Liver (tissue), 9 donors: Measurements from ENCODE around the gene PPP2R5C. TPM values are rescaled to one million over a fixed set of nuclear protein-coding genes. Genes with fewer than 3 reads are reported as not detected.

Experiments
- DNase-seq: peaks from one replicate; pipeline ENCODE4 v3.0.0-alpha.2; 2017; ENCODE audit warnings: low spot score
- H3K27ac ChIP-seq, 2 donors: one replicate each; pipeline ENCODE4 v1.7.0; 2013; ENCODE audit warnings: inconsistent platforms in 2 of 2, low read length in 2 of 2, control low read depth in 1 of 2, low read depth in 1 of 2, mild to moderate bottlenecking in 1 of 2
- H3K27me3 ChIP-seq, 4 donors: one replicate each; pipeline versions ENCODE4 v1.6.1 to v1.7.0; 2013; ENCODE audit warnings: low read length in 3 of 4, inconsistent platforms in 1 of 4, mild to moderate bottlenecking in 1 of 4, moderate library complexity in 1 of 4; ENCODE audit not compliant: control insufficient read depth in 4 of 4, insufficient read depth in 4 of 4
- H3K36me3 ChIP-seq, 4 donors: one replicate each; pipeline versions ENCODE4 v1.6.1 to v1.7.0; 2013; ENCODE audit warnings: low read length in 3 of 4, mild to moderate bottlenecking in 3 of 4, low read depth in 1 of 4, moderate library complexity in 1 of 4; ENCODE audit not compliant: control insufficient read depth in 4 of 4, insufficient read depth in 3 of 4
- H3K4me1 ChIP-seq, 4 donors: one replicate each; pipeline versions ENCODE4 v1.6.1 to v1.7.0; 2013; ENCODE audit warnings: low read length in 3 of 4, mild to moderate bottlenecking in 3 of 4, moderate library complexity in 1 of 4; ENCODE audit not compliant: control insufficient read depth in 4 of 4, insufficient read depth in 4 of 4
- H3K4me3 ChIP-seq, 3 donors: one replicate each; pipeline versions ENCODE4 v1.6.1 to v1.7.0; 2013; ENCODE audit warnings: low read length in 3 of 3, control low read depth in 1 of 3, low read depth in 1 of 3, mild to moderate bottlenecking in 1 of 3
- H3K9ac ChIP-seq, 2 donors: one replicate each; pipeline ENCODE4 v1.7.0; 2013; ENCODE audit warnings: low read length in 2 of 2, mild to moderate bottlenecking in 2 of 2, moderate library complexity in 2 of 2, control low read depth in 1 of 2, low read depth in 1 of 2
- H3K9me3 ChIP-seq, 4 donors: one replicate each; pipeline versions ENCODE4 v1.6.1 to v1.7.0; 2013; ENCODE audit warnings: low read length in 3 of 4; ENCODE audit not compliant: control insufficient read depth in 4 of 4
- CTCF ChIP-seq: fragments of 150-350 bp; IDR thresholded peaks from 2 replicates; pipeline ENCODE4 v1.5.1; 2017; ENCODE audit warnings: improper control_type of control experiment, low read depth, low read length; ENCODE audit not compliant: missing input control
- EGR1 ChIP-seq, 2 donors: IDR thresholded peaks; 2 replicates each; pipeline ENCODE4 v1.6.1; 2016 to 2018; ENCODE audit warnings: antibody characterized with exemption in 2 of 2, low read depth in 2 of 2
- FOXA1 ChIP-seq: IDR thresholded peaks from 2 replicates; pipeline ENCODE4 v1.6.1; 2016; ENCODE audit warnings: antibody characterized with exemption
- FOXA2 ChIP-seq: IDR thresholded peaks from 2 replicates; pipeline ENCODE4 v1.6.1; 2016; ENCODE audit warnings: antibody characterized with exemption
- GABPA ChIP-seq, 2 donors: IDR thresholded peaks in 1 of 2; conservative IDR thresholded peaks in 1 of 2; 2 replicates each; pipeline ENCODE4 v1.6.1; 2016; ENCODE audit warnings: antibody characterized with exemption in 2 of 2, mild to moderate bottlenecking in 1 of 2, moderate library complexity in 1 of 2
- HNF4A ChIP-seq, 2 donors: conservative IDR thresholded peaks; 2 replicates each; pipeline ENCODE4 v1.6.1; 2016; ENCODE audit warnings: antibody characterized with exemption in 2 of 2, mild to moderate bottlenecking in 2 of 2
- HNF4G ChIP-seq: IDR thresholded peaks from 2 replicates; pipeline ENCODE4 v1.6.1; 2016; ENCODE audit warnings: antibody characterized with exemption
- JUND ChIP-seq, 2 donors: IDR thresholded peaks; 2 replicates each; pipeline ENCODE4 v1.6.1; 2016; ENCODE audit warnings: antibody characterized with exemption in 2 of 2
- NR2F2 ChIP-seq: IDR thresholded peaks from 2 replicates; pipeline ENCODE4 v1.6.1; 2016; ENCODE audit warnings: antibody characterized with exemption
- RAD21 ChIP-seq, 2 donors: IDR thresholded peaks; 2 replicates each; pipeline ENCODE4 v1.6.1; 2016; ENCODE audit warnings: antibody characterized with exemption in 2 of 2, mild to moderate bottlenecking in 2 of 2
- RXRA ChIP-seq, 2 donors: IDR thresholded peaks; 2 replicates each; pipeline ENCODE4 v1.6.1; 2017 to 2018; ENCODE audit warnings: antibody characterized with exemption in 2 of 2, mild to moderate bottlenecking in 1 of 2
- SP1 ChIP-seq: IDR thresholded peaks from 2 replicates; pipeline ENCODE4 v1.6.1; 2018; ENCODE audit warnings: antibody characterized with exemption, mild to moderate bottlenecking
- TAF1 ChIP-seq: conservative IDR thresholded peaks from 2 replicates; pipeline ENCODE4 v1.6.1; 2016; ENCODE audit warnings: antibody characterized with exemption, mild to moderate bottlenecking
- YY1 ChIP-seq: IDR thresholded peaks from 2 replicates; pipeline ENCODE4 v1.6.1; 2016; ENCODE audit warnings: antibody characterized with exemption, mild to moderate bottlenecking
- WGBS: extraction: QIAGEN DNeasy Blood & Tissue Kit; methylation state at CpG from one replicate; pipeline ENCODE4 v1.1.7; 2013; 5-methylcytosine and 5-hydroxymethylcytosine counted together
- polyA plus RNA-seq, 2 donors: library from polyadenylated mRNA; stranded (reverse) in 1 of 2; unstranded in 1 of 2; fragments of 200-250 nt in 1 of 2; fragments of >200 nt in 1 of 2; fragmentation: Nextera tagmentation in 1 of 2; extraction: Ambion mirVana in 1 of 2; gene quantifications; one replicate each; pipeline versions ENCODE4 v1.2.1 to v1.2.3, GENCODE V29; 2013 to 2015
- total RNA-seq, 2 donors: library from RNA; depleted of rRNA; stranded (reverse); fragments of >200 nt; gene quantifications; one replicate each; pipeline ENCODE4 v1.2.3, GENCODE V29; 2014
- TF ChIP-seq, protein P1 (sequence below): IDR thresholded peaks from 2 replicates; pipeline ENCODE4 v1.6.1; 2016; ENCODE audit warnings: antibody characterized with exemption, mild to moderate bottlenecking
- TF ChIP-seq, protein P2 (sequence below): IDR thresholded peaks from 2 replicates; pipeline ENCODE4 v1.6.1; 2016; ENCODE audit warnings: antibody characterized with exemption
- donor health status: healthy.
- donor health status: healthy.
- donor health status: healthy.
- donor health status: healthy.
- donor health status: healthy.

The PPP2R5C gene
- total and polyA plus RNA-seq, 4 donors, result 33.5 to 52.3 (median 43.9) TPM

GRCh38 chr14:101781240-101782061 lies 19.9 kb downstream of the PPP2R5C start:
- 5% methylated on average over 67 of the region's 67 CpGs for WGBS
- Histone ChIP-seq H3K9ac (no peak overlapping the region), H3K36me3 (no peaks in the 10 kb centered on the region), H3K27me3 (peaks cover 0 to 2% (median 0%) of the 10 kb centered on the region in 4 donors), H3K4me1 (peaks cover 3 to 9% (median 5%) of the 10 kb centered on the region in 4 donors), H3K27ac (no peak overlapping the region), H3K9me3 (no peaks in the 10 kb centered on the region), H3K4me3 (peak overlapping the region; percentile 16 to 64 (median 32))
- TF ChIP-seq RXRA (IDR thresholded peaks at IDR 0.05), result no peak
- no peak for TF ChIP-seq JUND (IDR thresholded peaks at IDR 0.05)
- TF ChIP-seq HNF4A (conservative IDR thresholded peaks at IDR 0.05), result no peak
- TF ChIP-seq HNF4G, result no peak
- TF ChIP-seq, protein P1, sequence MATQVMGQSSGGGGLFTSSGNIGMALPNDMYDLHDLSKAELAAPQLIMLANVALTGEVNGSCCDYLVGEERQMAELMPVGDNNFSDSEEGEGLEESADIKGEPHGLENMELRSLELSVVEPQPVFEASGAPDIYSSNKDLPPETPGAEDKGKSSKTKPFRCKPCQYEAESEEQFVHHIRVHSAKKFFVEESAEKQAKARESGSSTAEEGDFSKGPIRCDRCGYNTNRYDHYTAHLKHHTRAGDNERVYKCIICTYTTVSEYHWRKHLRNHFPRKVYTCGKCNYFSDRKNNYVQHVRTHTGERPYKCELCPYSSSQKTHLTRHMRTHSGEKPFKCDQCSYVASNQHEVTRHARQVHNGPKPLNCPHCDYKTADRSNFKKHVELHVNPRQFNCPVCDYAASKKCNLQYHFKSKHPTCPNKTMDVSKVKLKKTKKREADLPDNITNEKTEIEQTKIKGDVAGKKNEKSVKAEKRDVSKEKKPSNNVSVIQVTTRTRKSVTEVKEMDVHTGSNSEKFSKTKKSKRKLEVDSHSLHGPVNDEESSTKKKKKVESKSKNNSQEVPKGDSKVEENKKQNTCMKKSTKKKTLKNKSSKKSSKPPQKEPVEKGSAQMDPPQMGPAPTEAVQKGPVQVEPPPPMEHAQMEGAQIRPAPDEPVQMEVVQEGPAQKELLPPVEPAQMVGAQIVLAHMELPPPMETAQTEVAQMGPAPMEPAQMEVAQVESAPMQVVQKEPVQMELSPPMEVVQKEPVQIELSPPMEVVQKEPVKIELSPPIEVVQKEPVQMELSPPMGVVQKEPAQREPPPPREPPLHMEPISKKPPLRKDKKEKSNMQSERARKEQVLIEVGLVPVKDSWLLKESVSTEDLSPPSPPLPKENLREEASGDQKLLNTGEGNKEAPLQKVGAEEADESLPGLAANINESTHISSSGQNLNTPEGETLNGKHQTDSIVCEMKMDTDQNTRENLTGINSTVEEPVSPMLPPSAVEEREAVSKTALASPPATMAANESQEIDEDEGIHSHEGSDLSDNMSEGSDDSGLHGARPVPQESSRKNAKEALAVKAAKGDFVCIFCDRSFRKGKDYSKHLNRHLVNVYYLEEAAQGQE, result no peak
- TF ChIP-seq GABPA (IDR thresholded peaks at IDR 0.05 in 1 of 2, conservative IDR thresholded peaks at IDR 0.05 in 1 of 2), result no peak
- no peak for TF ChIP-seq FOXA1
- no peak for TF ChIP-seq NR2F2
- no peak for TF ChIP-seq CTCF
- TF ChIP-seq SP1, result no peak
- TF ChIP-seq RAD21 (IDR thresholded peaks at IDR 0.05), result no peak
- TF ChIP-seq, protein P2, sequence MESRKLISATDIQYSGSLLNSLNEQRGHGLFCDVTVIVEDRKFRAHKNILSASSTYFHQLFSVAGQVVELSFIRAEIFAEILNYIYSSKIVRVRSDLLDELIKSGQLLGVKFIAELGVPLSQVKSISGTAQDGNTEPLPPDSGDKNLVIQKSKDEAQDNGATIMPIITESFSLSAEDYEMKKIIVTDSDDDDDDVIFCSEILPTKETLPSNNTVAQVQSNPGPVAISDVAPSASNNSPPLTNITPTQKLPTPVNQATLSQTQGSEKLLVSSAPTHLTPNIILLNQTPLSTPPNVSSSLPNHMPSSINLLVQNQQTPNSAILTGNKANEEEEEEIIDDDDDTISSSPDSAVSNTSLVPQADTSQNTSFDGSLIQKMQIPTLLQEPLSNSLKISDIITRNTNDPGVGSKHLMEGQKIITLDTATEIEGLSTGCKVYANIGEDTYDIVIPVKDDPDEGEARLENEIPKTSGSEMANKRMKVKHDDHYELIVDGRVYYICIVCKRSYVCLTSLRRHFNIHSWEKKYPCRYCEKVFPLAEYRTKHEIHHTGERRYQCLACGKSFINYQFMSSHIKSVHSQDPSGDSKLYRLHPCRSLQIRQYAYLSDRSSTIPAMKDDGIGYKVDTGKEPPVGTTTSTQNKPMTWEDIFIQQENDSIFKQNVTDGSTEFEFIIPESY, result no peak
- TF ChIP-seq EGR1 (IDR thresholded peaks at IDR 0.05; ENCODE audit: low read depth in 2 of 2), result no peak
- TF ChIP-seq FOXA2, result no peak
- TF ChIP-seq YY1, result no peak
- TF ChIP-seq TAF1, result no peak
- no peak for DNase-seq
